GM12878 (cell line): Measurements from ENCODE around the gene VIL1. TPM values are rescaled to one million over a fixed set of nuclear protein-coding genes. Genes with fewer than 3 reads are reported as not detected.

ENCODE experiments used
- BHLHE40 ChIP-seq, 2 experiments: fragments of 450-650 bp in 1 of 2; IDR thresholded peaks; 2 replicates each; pipeline ENCODE4 v1.6.1; 2011 to 2017; ENCODE audit warnings: low read depth in 2 of 2, borderline replicate concordance in 1 of 2, improper control_type of control experiment in 1 of 2, low read length in 1 of 2, mild to moderate bottlenecking in 1 of 2
- CBFB ChIP-seq: IDR thresholded peaks from 2 replicates; pipeline ENCODE4 v1.6.1; 2016; ENCODE audit warnings: antibody characterized with exemption, low read depth
- E4F1 ChIP-seq: fragments of 450-650 bp; IDR thresholded peaks from 2 replicates; pipeline ENCODE4 v1.6.1; 2018; ENCODE audit warnings: borderline replicate concordance, mild to moderate bottlenecking; ENCODE audit not compliant: partially characterized antibody
- HCFC1 ChIP-seq: fragments of 150-350 bp; IDR thresholded peaks from 2 replicates; pipeline ENCODE4 v1.6.1; 2014; ENCODE audit warnings: low read length
- HDAC2 ChIP-seq: fragments of 200-600 bp; sonication (generic); IDR thresholded peaks from 2 replicates; pipeline ENCODE4 v1.6.1; 2017
- HDGF ChIP-seq: fragments of 450-650 bp; IDR thresholded peaks from 2 replicates; pipeline ENCODE4 v1.6.1; 2016; ENCODE audit warnings: antibody characterized with exemption
- NBN ChIP-seq: fragments of 450-650 bp; IDR thresholded peaks from 2 replicates; pipeline ENCODE4 v1.6.1; 2016
- PBX3 ChIP-seq: IDR thresholded peaks from 2 replicates; pipeline ENCODE4 v1.6.1; 2011; ENCODE audit warnings: mild to moderate bottlenecking, low read depth, low read length, moderate library complexity; ENCODE audit not compliant: insufficient replicate concordance
- PML ChIP-seq: IDR thresholded peaks from 2 replicates; pipeline ENCODE4 v1.6.1; 2012; ENCODE audit warnings: low read length, inconsistent platforms
- PRDM15 ChIP-seq: fragments of 450-650 bp; formaldehyde crosslinking; IDR thresholded peaks from 2 replicates; pipeline ENCODE4 v1.4.0; 2020; ENCODE audit warnings: mild to moderate bottlenecking, moderate library complexity
- RELA ChIP-seq: fragments of 450-650 bp; IDR thresholded peaks from 2 replicates; pipeline ENCODE4 v1.8.0; 2014; ENCODE audit warnings: borderline replicate concordance; ENCODE audit not compliant: partially characterized antibody
- SREBF2 ChIP-seq: IDR thresholded peaks from 2 replicates; pipeline ENCODE4 v1.6.1; 2012; ENCODE audit warnings: mild to moderate bottlenecking, low read length
- TCF3 ChIP-seq: IDR thresholded peaks from 2 replicates; pipeline ENCODE4 v1.6.1; 2012; ENCODE audit warnings: low read depth, mild to moderate bottlenecking, low read length, borderline replicate concordance; ENCODE audit not compliant: insufficient read depth
- ZBED1 ChIP-seq: IDR thresholded peaks from 2 replicates; pipeline ENCODE4 v1.6.1; 2016; ENCODE audit warnings: borderline replicate concordance
- ZBTB33 ChIP-seq: fragments of 450-650 bp; IDR thresholded peaks from 2 replicates; pipeline ENCODE4 v1.6.1; 2017; ENCODE audit warnings: mild to moderate bottlenecking
- polyA plus RNA-seq, 11 experiments: library from polyadenylated mRNA; depleted of rRNA in 4 of 11; unstranded in 6 of 11; stranded (reverse) in 5 of 11; fragments of >200 nt; fragmentation: Nextera tagmentation in 4 of 11; fragmentation: Illumina TruSeq in 1 of 11; extraction: Ambion mirVana in 4 of 11; extraction: Trizol in 1 of 11; gene quantifications; 1 replicate in 1 of 11; 2 replicates in 10 of 11; pipeline versions ENCODE4 v1.2.1 to v1.2.3, GENCODE V29; 2011 to 2016; ENCODE audit warnings: inconsistent platforms in 2 of 11, missing spikeins in 2 of 11, low read depth in 1 of 11
- total RNA-seq, 4 experiments: library from RNA; depleted of rRNA in 3 of 4; stranded (reverse); fragments of >200 nt in 3 of 4; fragmentation: Illumina TruSeq in 1 of 4; extraction: Trizol in 1 of 4; gene quantifications; 2 replicates each; pipeline versions ENCODE4 v1.2.1 to v1.2.3, GENCODE V29; 2013 to 2021

Gene VIL1
- total and polyA plus RNA-seq, 10 of the 15 experiments (the other 5 are each of a cell fraction or from before 2014, with no cell fraction given), result 0.03 to 1.9 (median 0.33) TPM

- TF ChIP-seq RELA (no peak), PRDM15 (no peak), HDGF (no peak; the same call in 1 of the 2 replicates), PML (no peak), ZBED1 (no peak), PBX3 (no peak), BHLHE40 (IDR thresholded peaks at IDR 0.05; ENCODE audit: borderline replicate concordance in 1 of 2, low read depth in 2 of 2, low read length in 1 of 2) (peak; percentile 15 to 64; a peak in 2 of 4 replicates), NBN (0 out of 2 replicates have a peak, but pooled peaks have one; percentile 10), SREBF2 (no peak), ZBTB33 (no peak), CBFB (no peak), HCFC1 (no peak), E4F1 (no peak), TCF3 (0 out of 2 replicates have a peak, but pooled peaks have one; percentile 39), HDAC2 (no peak)
These were observed 20.2 kb upstream of the VIL1 start (continued) for GRCh38 chr2:218398437-218399390.
